Stimulated activated CD8-positive, alpha-beta memory T cell treated with anti-CD3 and anti-CD28 coated beads, Interleukin-4, amount 100 ng/mL, for 4 hours (primary cell): Measurements from ENCODE around the gene NTRK3.
"Not testable (repeated sequence)": the region's sequence is repeated elsewhere in the genome, so short reads cannot be mapped to it uniquely, and the experiment has no call there.

Experiments used
- DNase-seq, 2 donors: peaks; one replicate each; pipeline ENCODE4 v3.0.0-alpha.2; 2020; ENCODE audit warnings: low read depth in 2 of 2, low spot score in 1 of 2

Gene NTRK3

GRCh38 chr15:88077296-88078020 is 179.1 kb downstream of the NTRK3 start:
- DNase-seq: no peak

GRCh38 chr15:88076328-88076727 is 180.2 kb downstream of the NTRK3 start:
- no peak for DNase-seq

- no peak for DNase-seq
Observed at GRCh38 chr15:88075102-88075501, 181.4 kb downstream of the NTRK3 start.

DNA sequence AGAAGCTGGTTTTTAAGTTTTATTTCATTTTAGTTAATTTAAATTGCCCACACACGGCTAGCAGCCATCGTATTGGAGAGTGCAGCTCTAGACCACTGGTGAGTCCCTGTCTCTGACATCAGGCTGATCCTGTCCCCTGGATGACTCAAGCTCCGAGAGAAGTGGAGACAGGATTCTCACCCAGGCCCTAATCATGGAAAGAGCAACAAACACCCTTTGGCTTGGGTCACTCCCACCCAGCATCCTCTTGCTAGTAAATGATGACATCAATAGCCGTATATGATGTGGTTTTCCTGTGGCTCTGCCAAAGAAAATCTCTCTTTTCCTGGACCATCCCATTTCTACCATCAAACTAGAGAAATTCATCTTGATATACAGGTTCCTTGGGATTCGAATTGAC is 182.2 kb downstream of the NTRK3 start:
- DNase-seq: no peak

DNA sequence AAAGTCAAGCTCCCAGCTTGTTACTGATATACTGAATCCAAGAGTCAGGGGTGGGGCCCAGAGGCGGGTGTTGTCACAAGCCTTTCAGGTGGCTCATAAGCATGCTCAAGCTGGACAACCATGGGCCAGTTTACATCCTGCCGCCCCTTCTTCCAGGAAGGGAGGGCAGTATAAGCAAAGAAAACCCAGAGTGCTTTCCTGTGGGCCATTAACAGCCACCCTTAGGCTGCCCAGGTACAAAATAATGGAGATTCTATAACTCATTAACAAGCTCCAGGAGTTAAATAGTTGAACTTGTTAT is 183.2 kb downstream of the NTRK3 start:
- no peak for DNase-seq

DNA sequence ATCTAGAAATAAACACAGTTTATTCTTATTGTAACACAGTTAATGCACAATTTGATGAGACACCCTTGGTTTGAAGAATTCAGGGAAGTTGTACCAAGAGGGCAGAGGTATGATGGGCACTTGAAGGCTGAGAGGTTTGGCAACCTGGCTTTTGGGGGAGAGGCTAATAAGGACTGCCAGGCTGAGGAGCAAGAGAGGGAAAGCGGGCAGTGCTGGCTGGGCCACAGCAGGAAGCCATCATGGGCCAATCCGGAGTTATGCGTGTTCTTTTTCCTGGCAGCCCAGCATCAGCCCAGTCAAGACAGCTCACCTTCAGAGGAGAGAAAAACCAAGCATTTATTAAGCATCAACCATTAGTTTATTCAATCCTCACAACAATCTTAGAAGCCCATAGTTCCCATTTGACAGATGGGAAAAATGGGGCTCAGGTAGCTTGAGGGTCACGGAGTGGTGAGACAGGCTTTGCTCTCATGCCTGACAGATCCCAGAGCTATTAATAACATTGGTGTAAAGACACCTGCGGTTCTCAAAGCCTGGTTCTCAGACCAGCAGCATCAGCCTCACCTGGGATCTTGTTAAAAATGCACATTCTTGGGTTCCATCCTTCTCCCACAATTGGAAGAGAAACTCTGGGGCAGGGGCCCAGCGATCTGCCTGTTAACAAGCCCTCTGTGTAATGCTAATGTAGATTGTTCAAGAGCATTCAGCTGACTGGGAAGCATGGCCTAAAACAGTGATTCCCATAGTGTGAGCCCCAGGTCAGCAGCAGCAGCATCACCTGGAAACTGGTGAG is 183.7 kb downstream of the NTRK3 start:
- no peak for DNase-seq

DNA sequence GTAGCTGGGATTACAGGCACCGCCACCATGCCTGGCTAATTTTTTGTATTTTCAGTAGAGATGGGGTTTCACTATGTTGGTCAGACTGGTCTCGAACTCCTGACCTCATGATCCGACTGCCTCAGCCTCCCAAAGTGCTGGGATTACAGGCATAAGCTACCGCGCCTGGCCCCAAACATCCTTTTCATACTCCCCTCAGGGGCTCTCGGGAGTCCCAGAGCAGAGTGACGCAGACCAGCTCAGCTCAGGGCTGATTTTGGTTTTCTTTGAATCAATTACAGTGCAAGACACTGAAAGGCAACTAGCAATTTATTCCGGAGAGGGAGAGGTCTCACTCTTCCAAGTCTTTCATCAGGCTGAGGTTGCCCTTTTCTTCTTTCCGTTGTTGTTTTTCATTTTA is 184.4 kb downstream of the NTRK3 start:
- DNase-seq: not testable (repeated sequence)

DNA sequence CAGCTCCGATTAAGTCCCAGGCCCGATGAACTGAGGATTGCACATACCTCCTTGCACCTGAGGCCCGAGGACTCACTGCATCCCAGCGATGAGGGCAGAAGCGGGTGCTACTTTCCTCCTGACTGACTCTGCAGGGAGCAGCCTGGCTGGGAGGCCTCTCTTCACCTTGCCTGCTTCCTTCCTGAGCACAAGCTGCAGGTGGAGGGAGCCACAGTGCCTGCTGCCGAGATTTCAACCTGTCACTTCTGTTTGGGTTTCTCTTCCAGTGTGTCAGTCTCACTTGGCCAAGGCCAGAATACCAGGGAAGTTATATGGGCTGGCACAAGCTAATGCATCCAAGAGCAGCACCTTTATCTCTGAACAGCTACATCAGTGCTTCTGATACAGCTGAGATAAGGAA is 185.4 kb downstream of the NTRK3 start:
- DNase-seq: no peak

- DNase-seq: no peak
Observed at GRCh38 chr15:88069561-88069960, 187.0 kb downstream of the NTRK3 start.

- no peak for DNase-seq
Observed at GRCh38 chr15:88067331-88067685, 189.2 kb downstream of the NTRK3 start.

- no peak for DNase-seq
Observed at GRCh38 chr15:88066636-88067330, 189.8 kb downstream of the NTRK3 start.

- no peak for DNase-seq
Observed at GRCh38 chr15:88061452-88061851, 195.1 kb downstream of the NTRK3 start.

DNA sequence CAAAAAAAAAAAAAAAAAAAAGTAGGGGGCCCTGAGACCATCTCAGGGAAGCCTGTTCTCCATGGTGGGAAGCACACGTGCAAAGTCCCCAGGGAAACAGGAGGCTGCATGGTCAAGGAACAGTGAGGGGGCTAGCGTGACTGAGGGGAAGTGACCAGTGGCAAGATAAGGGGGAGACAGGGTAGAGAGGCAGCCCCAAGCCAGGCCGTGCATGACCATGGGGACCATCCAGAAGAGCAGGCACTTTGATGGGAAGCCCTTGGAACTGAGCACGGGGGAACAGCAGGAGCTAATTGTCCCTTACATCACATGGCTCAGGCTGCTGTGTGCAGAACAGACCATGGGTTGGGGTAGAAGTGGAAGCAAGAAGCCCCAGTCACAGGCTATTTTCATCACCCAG is 196.2 kb downstream of the NTRK3 start:
- no peak for DNase-seq

DNA sequence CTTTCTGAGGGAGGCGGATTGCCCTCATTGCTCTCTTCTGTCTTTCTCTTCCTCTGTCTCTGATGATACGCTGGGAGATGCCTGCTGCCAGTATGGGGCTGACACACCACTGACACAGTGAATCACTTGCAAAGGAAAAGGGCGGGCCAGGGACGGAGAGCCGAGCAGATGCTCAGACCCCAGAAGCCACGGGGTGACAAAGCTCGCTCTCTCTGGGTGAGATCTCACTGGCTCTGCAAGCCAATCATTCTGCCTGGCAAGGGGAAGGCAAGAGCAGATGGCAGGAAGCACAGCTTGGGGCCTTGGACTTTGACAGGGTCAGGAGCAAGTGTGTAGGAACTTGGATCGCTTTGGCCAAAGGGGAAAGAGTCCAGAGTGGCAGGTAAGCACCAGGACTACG is 198.7 kb downstream of the NTRK3 start:
- no peak for DNase-seq

DNA sequence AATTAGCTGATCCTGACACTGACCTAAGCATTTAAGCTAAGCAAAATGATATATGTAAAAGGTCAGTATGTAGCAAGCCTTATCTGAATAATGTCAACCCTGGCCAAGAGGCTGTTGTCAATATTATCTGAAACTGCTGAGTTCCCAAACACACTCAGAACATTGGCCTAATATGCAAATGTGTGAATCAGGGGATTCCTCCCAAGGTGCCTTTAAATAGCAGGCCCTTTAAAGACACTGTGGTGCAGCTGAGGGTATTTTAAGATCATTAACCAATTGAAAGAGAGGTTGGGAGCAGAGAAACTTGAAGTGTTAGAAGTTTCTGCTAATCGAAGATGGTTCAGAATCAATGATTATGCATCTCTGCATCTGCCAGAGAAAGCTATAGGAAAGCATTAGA is 207.0 kb downstream of the NTRK3 start:
- DNase-seq: no peak

DNA sequence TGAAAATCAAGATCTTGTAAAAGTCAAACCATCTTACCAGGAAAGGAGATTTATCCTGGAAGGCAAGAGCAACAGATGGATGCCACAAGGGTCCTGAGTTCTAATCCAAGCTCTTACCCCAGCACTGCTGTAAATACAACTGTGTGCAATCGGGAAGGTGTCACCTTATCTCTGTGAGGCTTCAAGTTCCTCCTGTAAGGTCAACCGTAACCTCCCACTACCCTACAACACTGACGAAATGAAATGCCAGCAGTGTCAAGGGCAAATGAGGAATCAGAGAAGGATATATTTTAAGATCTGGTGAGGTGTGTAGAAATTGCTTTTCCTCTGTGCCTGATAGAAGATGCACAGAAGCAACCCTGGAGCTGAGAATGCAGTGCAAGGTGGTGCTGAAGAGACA is 207.8 kb downstream of the NTRK3 start:
- DNase-seq: no peak

DNA sequence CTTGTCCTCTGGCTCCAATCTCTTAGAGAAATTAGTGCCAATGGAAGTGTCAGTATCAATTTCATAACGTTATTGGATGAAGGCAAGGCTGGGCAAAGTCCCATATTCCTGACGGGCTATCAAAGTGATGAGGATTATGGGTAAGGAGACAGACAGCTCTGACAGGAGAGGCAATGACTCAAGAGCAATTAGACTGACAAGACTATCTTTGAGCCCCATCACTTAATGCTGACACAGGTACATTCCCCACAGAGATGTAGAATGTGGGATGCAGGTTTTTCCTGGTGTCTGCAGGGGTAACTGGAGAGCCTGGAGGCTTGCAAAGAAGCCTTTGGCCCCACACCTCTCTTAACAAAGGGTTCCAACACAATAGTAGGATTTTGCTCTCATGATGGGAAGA is 208.3 kb downstream of the NTRK3 start:
- DNase-seq: no peak

DNA sequence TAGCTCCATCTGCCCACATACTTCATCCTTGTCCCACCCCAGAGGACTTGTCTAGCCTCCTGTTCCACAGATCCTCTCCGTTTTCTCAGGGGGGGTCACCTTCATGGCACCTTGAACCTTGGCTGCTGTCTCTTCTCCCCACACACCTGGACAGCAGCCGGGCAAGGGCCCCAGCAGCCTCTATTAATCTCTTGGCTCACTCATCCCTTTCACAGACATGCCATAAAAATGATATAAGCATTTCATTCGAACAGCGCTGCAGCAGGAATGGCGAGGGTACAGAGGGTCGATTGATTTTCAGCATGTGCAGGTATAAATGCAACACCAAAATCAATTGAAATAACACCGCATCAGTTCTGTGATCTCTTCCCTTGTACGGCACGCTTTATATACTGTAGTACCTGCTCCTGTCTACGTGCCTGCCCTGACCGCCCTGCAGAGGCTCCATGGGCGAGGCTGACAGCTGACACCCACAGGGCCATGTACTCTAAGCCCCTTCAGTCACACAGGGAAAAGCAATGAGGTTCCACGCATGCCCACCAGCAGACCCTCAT is 209.9 kb downstream of the NTRK3 start:
- DNase-seq: no peak

DNA sequence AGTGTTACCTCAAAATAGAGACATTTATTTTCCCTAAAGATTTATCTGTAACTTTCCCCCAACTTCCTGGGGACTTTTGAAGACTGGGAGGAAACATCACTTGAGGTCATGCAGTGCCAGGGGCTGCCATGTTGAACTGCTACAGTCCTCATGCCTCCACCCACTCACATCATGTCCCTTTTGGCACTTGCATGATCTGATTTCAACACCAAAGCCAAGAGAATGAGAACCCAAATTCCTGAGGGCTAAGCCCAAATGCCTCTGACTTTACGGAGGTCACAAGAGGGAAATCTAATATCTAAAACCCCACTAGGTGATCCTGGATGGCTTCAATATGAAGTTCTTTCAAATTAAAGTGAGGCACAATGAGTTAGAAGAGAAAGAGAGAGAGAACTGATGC is 213.1 kb downstream of the NTRK3 start:
- DNase-seq: no peak

DNA sequence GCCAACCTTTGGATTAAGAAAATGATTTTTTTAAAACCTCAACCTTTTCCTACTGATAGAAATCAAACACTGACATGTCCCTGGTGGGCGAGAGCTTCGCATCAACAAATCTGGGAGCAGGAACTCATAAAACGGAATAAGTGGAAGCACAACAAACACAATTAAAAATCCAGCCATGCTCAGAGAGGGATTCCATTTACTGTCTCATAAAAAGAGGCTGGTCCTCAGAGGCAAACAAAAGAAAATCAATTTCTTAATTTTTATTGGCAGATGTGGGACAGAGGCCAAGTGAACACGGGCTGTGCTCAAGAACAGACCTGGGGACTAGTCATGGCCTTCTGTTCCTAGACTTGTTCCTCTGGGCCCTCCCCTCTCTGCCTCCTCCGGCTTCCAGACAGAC is 214.5 kb downstream of the NTRK3 start:
- no peak for DNase-seq

DNA sequence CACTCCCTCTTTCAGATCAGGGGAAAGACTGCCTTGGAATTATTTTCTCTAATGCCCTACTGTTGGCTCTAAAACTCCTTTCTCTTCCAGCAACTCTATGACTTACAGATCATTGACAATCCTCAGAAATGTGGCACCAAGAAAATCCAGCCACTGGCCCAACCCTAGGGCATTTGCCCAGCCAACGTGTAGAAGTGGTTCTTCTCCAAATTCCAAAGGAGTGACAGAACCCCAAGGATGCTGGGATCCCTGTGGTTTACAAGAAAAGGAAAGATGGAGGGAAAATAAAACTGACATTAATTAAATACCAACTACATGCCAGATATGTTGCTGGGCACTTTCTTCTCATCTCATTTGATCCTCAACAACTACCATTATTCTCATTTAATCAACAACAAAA is 216.0 kb downstream of the NTRK3 start:
- no peak for DNase-seq

- DNase-seq: no peak
Observed at GRCh38 chr15:88038261-88038660, 218.3 kb downstream of the NTRK3 start.
